K562 (cell line): Measurements from ENCODE around the gene DBX1.

Source experiments
- MTF1 ChIP-seq: fragments of 250-450 bp; sonication (Bioruptor Pico); IDR thresholded peaks from 2 replicates; pipeline ENCODE4 v1.9.0; 2021; ENCODE audit warnings: moderate library complexity, mild to moderate bottlenecking, inconsistent platforms, borderline replicate concordance
- NR3C1 ChIP-seq: sonication (generic); formaldehyde crosslinking; IDR thresholded peaks from 2 replicates; pipeline ENCODE4 v1.8.1; 2022; ENCODE audit warnings: missing genetic modification reagents
- POLR2A ChIP-seq: fragments of 450-650 bp; conservative IDR thresholded peaks from 2 replicates; pipeline ENCODE4 v1.6.1; 2016
- POLR2AphosphoS5 ChIP-seq: IDR thresholded peaks from 2 replicates; pipeline ENCODE4 v1.6.1; 2011; ENCODE audit warnings: mild to moderate bottlenecking, low read depth, low read length, moderate library complexity; ENCODE audit not compliant: control insufficient read depth, insufficient read depth
- SP1 ChIP-seq: sonication (generic); formaldehyde crosslinking; IDR thresholded peaks from 2 replicates; pipeline ENCODE4 v1.8.1; 2022; ENCODE audit warnings: mild to moderate bottlenecking, missing genetic modification reagents
- SRF ChIP-seq, 2 experiments: fragments of 250-450, 450-650 bp in 1 of 2; sonication (Bioruptor Pico) in 1 of 2; sonication (generic) in 1 of 2; formaldehyde crosslinking; IDR thresholded peaks; 2 replicates each; pipeline versions ENCODE4 v1.5.0 to v1.5.1; 2020 to 2022; ENCODE audit warnings: mild to moderate bottlenecking in 1 of 2, missing genetic modification reagents in 1 of 2
- TEAD4 ChIP-seq, 2 experiments: sonication (generic) in 1 of 2; formaldehyde crosslinking in 1 of 2; IDR thresholded peaks; 2 replicates each; pipeline versions ENCODE4 v1.6.1 to v1.8.0; 2012 to 2022; ENCODE audit warnings: borderline replicate concordance in 1 of 2, inconsistent platforms in 1 of 2, low read length in 1 of 2, mild to moderate bottlenecking in 1 of 2, missing genetic modification reagents in 1 of 2
- UBTF ChIP-seq, 2 experiments: IDR thresholded peaks; 2 replicates each; pipeline ENCODE4 v1.6.1; 2012; ENCODE audit warnings: improper control_type of control experiment in 2 of 2, low read depth in 2 of 2, low read length in 2 of 2, borderline replicate concordance in 1 of 2
- USF2 ChIP-seq: sonication (generic); formaldehyde crosslinking; IDR thresholded peaks from 2 replicates; pipeline ENCODE4 v1.5.0; 2020; ENCODE audit warnings: missing genetic modification reagents
- ZFP36 ChIP-seq: fragments of 150-350 bp; IDR thresholded peaks from 2 replicates; pipeline ENCODE4 v1.6.1; 2018; ENCODE audit warnings: low read length, low read depth; ENCODE audit not compliant: partially characterized antibody
- ZFX ChIP-seq: sonication (generic); formaldehyde crosslinking; IDR thresholded peaks from 2 replicates; pipeline ENCODE4 v1.8.0; 2022; ENCODE audit warnings: mild to moderate bottlenecking, missing genetic modification reagents, moderate library complexity
- ZMIZ1 ChIP-seq, 2 experiments: fragments of 150-350 bp in 1 of 2; IDR thresholded peaks; 2 replicates each; pipeline ENCODE4 v1.6.1; 2012 to 2016; ENCODE audit warnings: low read depth in 2 of 2, low read length in 2 of 2, mild to moderate bottlenecking in 1 of 2, moderate library complexity in 1 of 2
- ZNF121 ChIP-seq: sonication (generic); formaldehyde crosslinking; conservative IDR thresholded peaks from 2 replicates; pipeline ENCODE4 v1.8.0; 2022; ENCODE audit warnings: missing genetic modification reagents

- TF ChIP-seq POLR2AphosphoS5 (no peak), NR3C1 (CRISPR knock-in tag) (no peak), ZMIZ1 (IDR thresholded peaks at IDR 0.05; ENCODE audit: low read depth in 2 of 2, low read length in 2 of 2) (no peak), ZFP36 (no peak), ZNF121 (CRISPR knock-in tag) (no peak), UBTF (IDR thresholded peaks at IDR 0.05; ENCODE audit: borderline replicate concordance in 1 of 2, low read depth in 2 of 2, low read length in 2 of 2) (no peak), ZFX (no peak), TEAD4 (IDR thresholded peaks at IDR 0.05; ENCODE audit: low read length) (no peak), TEAD4 (CRISPR knock-in tag; IDR thresholded peaks at IDR 0.05; ENCODE audit: borderline replicate concordance) (no peak), POLR2A (no peak), USF2 (CRISPR knock-in tag) (no peak), MTF1 (no peak), SP1 (CRISPR knock-in tag) (no peak), SRF (CRISPR knock-in tag; IDR thresholded peaks at IDR 0.05) (no peak)
Measured at GRCh38 chr11:20159466-20160381, 551 bp downstream of the DBX1 start.
